Measurements from ENCODE around the gene SPOCK1. TPM values are rescaled to one million over a fixed set of nuclear protein-coding genes. Genes with fewer than 3 reads are reported as not detected.

The SPOCK1 gene
- total and polyA plus RNA-seq, 2 of the 13 experiments (the other 11 are each of a cell fraction or from before 2014, with no cell fraction given): 0.18 to 0.29 TPM

DNA sequence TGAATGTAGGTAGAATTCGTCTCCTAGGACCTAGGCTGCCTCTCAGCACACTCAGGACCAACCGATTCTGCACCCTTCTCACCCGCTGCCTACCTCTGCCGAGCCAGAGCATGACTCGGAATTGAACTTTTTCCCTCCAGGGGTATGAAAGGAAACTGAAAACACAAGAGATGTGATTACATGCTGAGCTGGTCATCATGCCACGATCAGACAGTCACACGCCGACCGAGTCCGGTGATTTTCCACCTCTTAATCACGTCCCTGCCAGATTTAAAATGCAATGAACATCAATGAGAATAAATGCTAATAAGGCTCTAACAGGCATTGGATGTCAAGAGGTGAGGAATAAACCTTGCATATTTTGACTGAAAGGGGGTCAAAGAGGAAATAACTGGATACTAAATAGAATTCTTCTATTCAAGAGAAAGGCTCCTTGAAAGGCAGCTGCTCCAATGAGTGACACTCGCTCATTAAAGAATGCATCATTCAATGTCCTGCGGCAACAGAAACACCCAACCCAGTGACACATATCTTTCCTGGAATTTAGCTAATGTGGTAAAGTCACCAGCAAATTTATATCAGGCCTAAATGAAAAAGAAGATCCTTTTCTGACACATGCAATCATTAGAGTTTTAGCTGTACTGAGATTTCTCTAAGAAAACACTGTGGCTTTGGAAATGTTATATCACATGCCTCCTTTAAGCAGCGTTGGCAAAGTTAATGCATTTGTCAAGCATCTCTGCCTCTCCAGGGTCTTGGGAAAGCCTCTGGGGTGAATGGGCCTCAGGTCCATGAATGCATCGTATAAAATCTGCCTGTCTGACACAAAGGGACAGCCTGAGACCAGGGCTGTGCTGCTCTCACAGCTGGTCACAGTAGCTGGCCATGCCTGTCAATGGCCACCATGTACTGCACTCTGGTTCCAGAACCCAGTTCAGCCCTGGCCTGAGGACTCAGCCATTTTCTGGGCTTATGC is 128.7 kb downstream of the SPOCK1 start (continued):
- TF ChIP-seq PAXIP1 (CRISPR knock-in tag; conservative IDR thresholded peaks at IDR 0.05): no peak
- no peak for TF ChIP-seq BCL6 (CRISPR knock-in tag; IDR thresholded peaks at IDR 0.05)

DNA sequence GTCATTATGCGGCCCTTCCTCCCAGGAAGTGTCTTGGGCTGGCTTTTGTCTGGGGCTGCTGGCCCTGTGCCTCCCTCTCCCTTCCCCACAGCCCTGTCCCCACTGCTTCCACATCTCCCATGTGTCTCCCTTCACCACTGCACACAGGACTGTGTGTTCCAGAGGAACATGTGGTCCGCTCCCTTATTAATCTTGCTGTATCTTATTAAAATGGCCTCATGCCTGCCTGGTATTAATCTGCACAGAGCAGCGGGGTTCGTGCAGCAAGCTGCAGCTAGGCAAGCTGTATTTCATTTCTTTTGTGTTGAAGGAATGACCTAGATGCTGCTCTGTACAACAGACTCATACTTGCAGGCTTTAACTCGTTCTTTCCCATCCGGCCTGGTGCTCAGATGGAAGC is 130.5 kb downstream of the SPOCK1 start:
- TF ChIP-seq BORCS8-MEF2B (CRISPR knock-in tag; IDR thresholded peaks at IDR 0.05): no peak
- no peak for TF ChIP-seq ATF1 (CRISPR knock-in tag; IDR thresholded peaks at IDR 0.05)
- TF ChIP-seq KAT7 (CRISPR knock-in tag; IDR thresholded peaks at IDR 0.05; ENCODE audit: borderline replicate concordance): no peak
- TF ChIP-seq HMG20B (CRISPR knock-in tag; conservative IDR thresholded peaks at IDR 0.05): no peak
- TF ChIP-seq ZNF337 (CRISPR knock-in tag; IDR thresholded peaks at IDR 0.05; ENCODE audit: borderline replicate concordance, low read depth): no peak
- TF ChIP-seq CBFB (CRISPR knock-in tag; IDR thresholded peaks at IDR 0.05): no peak
- no peak for TF ChIP-seq ZNF746 (CRISPR knock-in tag; IDR thresholded peaks at IDR 0.05)
- no peak for TF ChIP-seq CENPT (CRISPR knock-in tag; IDR thresholded peaks at IDR 0.05; ENCODE audit: low read depth)
- no peak for TF ChIP-seq SRSF1 (optimal IDR thresholded peaks at IDR 0.05; ENCODE audit: low read depth, low read length)
- TF ChIP-seq XBP1 (CRISPR knock-in tag; IDR thresholded peaks at IDR 0.05): no peak
- TF ChIP-seq ZMYM4 (CRISPR knock-in tag; IDR thresholded peaks at IDR 0.05): no peak
- TF ChIP-seq, protein P1, sequence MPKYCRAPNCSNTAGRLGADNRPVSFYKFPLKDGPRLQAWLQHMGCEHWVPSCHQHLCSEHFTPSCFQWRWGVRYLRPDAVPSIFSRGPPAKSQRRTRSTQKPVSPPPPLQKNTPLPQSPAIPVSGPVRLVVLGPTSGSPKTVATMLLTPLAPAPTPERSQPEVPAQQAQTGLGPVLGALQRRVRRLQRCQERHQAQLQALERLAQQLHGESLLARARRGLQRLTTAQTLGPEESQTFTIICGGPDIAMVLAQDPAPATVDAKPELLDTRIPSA (CRISPR knock-in tag; IDR thresholded peaks at IDR 0.05; ENCODE audit: borderline replicate concordance): no peak
- no peak for TF ChIP-seq CCAR2 (optimal IDR thresholded peaks at IDR 0.05; ENCODE audit: low read depth, low read length)
- no peak for TF ChIP-seq ZNF580 (CRISPR knock-in tag; IDR thresholded peaks at IDR 0.05; ENCODE audit: borderline replicate concordance, low read depth)
- TF ChIP-seq ISX (CRISPR knock-in tag; conservative IDR thresholded peaks at IDR 0.05): no peak
- TF ChIP-seq ZFP36L2 (CRISPR knock-in tag; IDR thresholded peaks at IDR 0.05): no peak
- no peak for TF ChIP-seq MTF2 (CRISPR knock-in tag; IDR thresholded peaks at IDR 0.05; ENCODE audit: borderline replicate concordance)
- ATAC-seq (no peak), FAIRE-seq (no peak), DNase-seq (ENCODE audit: low spot score) (no peak)
- intact Hi-C loops (cut with micrococcal nuclease; ENCODE audit: unreplicated experiment) (no loop called here), in situ Hi-C loops (cut with HindIII; ENCODE audit: extremely low pct_ligation_motif_present, low pct_unique_long_range_greater_than_20kb) (no loop called here)
- no peaks in the 10 kb centered on the region for H3K36me3 ChIP-seq (replicated peaks in 1 of 2; ENCODE audit: control insufficient read depth in 1 of 2, insufficient read depth in 2 of 2, low read length in 2 of 2)
- WGBS (ENCODE audit: low lambda C conversion rate): 35% methylated on average over 6 of the region's 6 CpGs
- CTCF ChIA-PET (ENCODE audit: low intra/inter-chr PET ratio, low total read pairs): no interaction called here
- no peaks in the 10 kb centered on the region for H3K9me3 ChIP-seq (ENCODE audit: low read length)
- H4K20me1 ChIP-seq (ENCODE audit: insufficient read depth, low read length): no peaks in the 10 kb centered on the region
- H3K4me1 ChIP-seq (ENCODE audit: insufficient read depth, low read length): no peaks in the 10 kb centered on the region
- no peak overlapping the region for H3K9ac ChIP-seq (ENCODE audit: insufficient read depth, low read depth, low read length)
- POLR2A ChIA-PET: no interaction called here
- H3K27me3 ChIP-seq (ENCODE audit: control insufficient read depth in 1 of 2, insufficient read depth in 2 of 2, low read length in 2 of 2): no peaks in the 10 kb centered on the region; a peak in 1 of 5 replicates
- H3K27ac ChIP-seq (ENCODE audit: extremely low read length, insufficient read depth, low read length): no peak overlapping the region
- H3K4me2 ChIP-seq (ENCODE audit: low read depth, low read length): no peak overlapping the region
- no peak overlapping the region for H3K4me3 ChIP-seq (replicated peaks in 1 of 3; ENCODE audit: insufficient read depth in 1 of 3, low read depth in 2 of 3, low read length in 3 of 3)
- no peaks in the 10 kb centered on the region for H3K79me2 ChIP-seq (ENCODE audit: insufficient read depth, low read length)
- no peak overlapping the region for H2AFZ ChIP-seq (ENCODE audit: low read length)
- BruUV-seq (replicated peaks): no TSS peak
